Omental fat pad (tissue), 4 donors: Measurements from ENCODE around the gene MAST3. TPM values are rescaled to one million over a fixed set of nuclear protein-coding genes. Genes with fewer than 3 reads are reported as not detected.
"Not testable (repeated sequence)": the region's sequence is repeated elsewhere in the genome, so short reads cannot be mapped to it uniquely, and the experiment has no call there.

Source experiments
- ATAC-seq: fragments of 150-250 bp; one replicate; pipeline ENCODE4 v1.9.1; 2016; ENCODE audit warnings: mild to moderate bottlenecking, moderate library complexity; ENCODE audit not compliant: low FRiP score
- DNase-seq: peaks from one replicate; pipeline ENCODE4 v3.0.0-alpha.2; 2019; ENCODE audit warnings: low spot score
- total RNA-seq, 4 donors: library from RNA; depleted of rRNA; stranded (reverse); fragments of >200 nt; gene quantifications; one replicate each; pipeline ENCODE4 v1.1.0, GENCODE V29; 2016
- TF ChIP-seq, protein P1 (sequence below), 3 donors: fragments of 450-650 bp; IDR thresholded peaks; one replicate each; pipeline ENCODE4 v1.5.1; 2016 to 2017; ENCODE audit warnings: antibody characterized with exemption in 3 of 3, mild to moderate bottlenecking in 3 of 3, moderate library complexity in 2 of 3

MAST3 gene
- total RNA-seq, 4 donors from 2014 or later = 4.5 to 14.8 (median 8.9) TPM

- TF ChIP-seq, protein P1, sequence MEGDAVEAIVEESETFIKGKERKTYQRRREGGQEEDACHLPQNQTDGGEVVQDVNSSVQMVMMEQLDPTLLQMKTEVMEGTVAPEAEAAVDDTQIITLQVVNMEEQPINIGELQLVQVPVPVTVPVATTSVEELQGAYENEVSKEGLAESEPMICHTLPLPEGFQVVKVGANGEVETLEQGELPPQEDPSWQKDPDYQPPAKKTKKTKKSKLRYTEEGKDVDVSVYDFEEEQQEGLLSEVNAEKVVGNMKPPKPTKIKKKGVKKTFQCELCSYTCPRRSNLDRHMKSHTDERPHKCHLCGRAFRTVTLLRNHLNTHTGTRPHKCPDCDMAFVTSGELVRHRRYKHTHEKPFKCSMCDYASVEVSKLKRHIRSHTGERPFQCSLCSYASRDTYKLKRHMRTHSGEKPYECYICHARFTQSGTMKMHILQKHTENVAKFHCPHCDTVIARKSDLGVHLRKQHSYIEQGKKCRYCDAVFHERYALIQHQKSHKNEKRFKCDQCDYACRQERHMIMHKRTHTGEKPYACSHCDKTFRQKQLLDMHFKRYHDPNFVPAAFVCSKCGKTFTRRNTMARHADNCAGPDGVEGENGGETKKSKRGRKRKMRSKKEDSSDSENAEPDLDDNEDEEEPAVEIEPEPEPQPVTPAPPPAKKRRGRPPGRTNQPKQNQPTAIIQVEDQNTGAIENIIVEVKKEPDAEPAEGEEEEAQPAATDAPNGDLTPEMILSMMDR (IDR thresholded peaks at IDR 0.05) = no peak
- DNase-seq (no peak), ATAC-seq (no peak)
These were observed 3.7 kb downstream of the MAST3 start for GRCh38 chr19:18101268-18101667.

GRCh38 chr19:18102916-18103542 is 5.5 kb downstream of the MAST3 start:
- ATAC-seq (no peak), DNase-seq (no peak)
- TF ChIP-seq, protein P1 (IDR thresholded peaks at IDR 0.05) = no peak

DNA sequence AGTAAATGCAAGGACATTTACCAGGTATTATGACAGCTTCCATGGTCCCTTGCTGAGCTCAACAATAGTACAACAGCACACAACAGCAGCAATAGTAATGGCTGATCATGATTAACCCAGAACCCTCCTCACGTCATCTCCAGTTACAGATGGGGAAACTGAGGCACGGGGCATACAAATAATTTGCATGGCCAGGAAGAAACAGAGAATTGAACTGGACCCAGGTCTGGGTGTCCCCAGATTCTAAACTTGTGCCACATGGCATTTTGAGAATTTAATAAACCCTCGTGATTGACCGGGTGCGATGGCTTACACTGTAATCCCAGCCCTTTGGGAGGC is 7.2 kb downstream of the MAST3 start:
- DNase-seq (no peak), ATAC-seq (no peak)
- TF ChIP-seq, protein P1 (IDR thresholded peaks at IDR 0.05) = no peak

GRCh38 chr19:18105259-18105658 is 7.7 kb downstream of the MAST3 start:
- ATAC-seq, DNase-seq: not testable (repeated sequence)

GRCh38 chr19:18107235-18107634 is 9.7 kb downstream of the MAST3 start:
- no peak for ATAC-seq
- no peak for DNase-seq
- TF ChIP-seq, protein P1 (IDR thresholded peaks at IDR 0.05) = no peak

- no peak for DNase-seq
- TF ChIP-seq, protein P1 (IDR thresholded peaks at IDR 0.05) = no peak
- ATAC-seq = no peak
These were observed 11.3 kb downstream of the MAST3 start for GRCh38 chr19:18108897-18109296.

DNA sequence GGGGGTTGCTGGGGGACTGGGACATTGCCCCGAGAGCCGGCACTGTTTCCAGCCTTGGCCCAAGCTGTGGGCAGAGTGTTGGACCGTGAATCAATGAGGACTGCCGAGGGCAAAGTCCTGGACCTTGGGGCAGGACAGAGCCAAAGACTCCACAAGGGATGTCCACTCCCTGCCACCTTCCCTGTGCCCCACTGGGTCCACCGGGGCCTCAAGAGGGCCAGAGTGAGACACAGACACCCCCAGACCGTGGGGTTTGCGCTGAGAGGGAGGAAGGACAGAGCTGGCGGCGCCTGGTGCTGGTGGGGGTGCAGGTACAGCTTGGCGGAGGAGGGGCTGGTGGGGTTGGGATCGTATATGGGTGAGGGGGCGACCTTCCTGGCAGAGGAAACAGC is 11.8 kb downstream of the MAST3 start:
- TF ChIP-seq, protein P1 (IDR thresholded peaks at IDR 0.05) = no peak
- no peak for DNase-seq
- ATAC-seq = no peak
